ENCODE data around the gene DBF4B. TPM values are rescaled to one million over a fixed set of nuclear protein-coding genes. Genes with fewer than 3 reads are reported as not detected.

Gene DBF4B
- total RNA-seq, 3 donors from 2014 or later: 2.3 to 7.5 (median 3.2) TPM

GRCh38 chr17:44768505-44769142 lies 60.2 kb downstream of the DBF4B start:
- H3K4me1 ChIP-seq: no peaks in the 10 kb centered on the region
- intact Hi-C loops (cut with DNase I; ENCODE audit: low total_unique reads): no loop called here
- H3K36me3 ChIP-seq: no peaks in the 10 kb centered on the region
- no peak for DNase-seq (ENCODE audit: low spot score in 2 of 2)
- peaks cover 0 to 6% of the 10 kb centered on the region in 2 donors for H3K27me3 ChIP-seq
- no peak for TF ChIP-seq CTCF (IDR thresholded peaks at IDR 0.05)
- no peaks in the 10 kb centered on the region for H3K9me3 ChIP-seq
- H3K27ac ChIP-seq: no peak overlapping the region
- H3K4me3 ChIP-seq: no peak overlapping the region

GRCh38 chr17:44769230-44769629 lies 60.8 kb downstream of the DBF4B start:
- Histone ChIP-seq H3K4me1 (no peaks in the 10 kb centered on the region), H3K4me3 (no peak overlapping the region), H3K9me3 (no peaks in the 10 kb centered on the region), H3K27ac (no peak overlapping the region), H3K36me3 (no peaks in the 10 kb centered on the region), H3K27me3 (peaks cover 0 to 6% of the 10 kb centered on the region in 2 donors)
- DNase-seq (ENCODE audit: low spot score in 2 of 2): no peak
- intact Hi-C loops (cut with DNase I; ENCODE audit: low total_unique reads): no loop called here
- no peak for TF ChIP-seq POLR2A (IDR thresholded peaks at IDR 0.05)
- TF ChIP-seq CTCF (IDR thresholded peaks at IDR 0.05): no peak
- no peak for TF ChIP-seq POLR2AphosphoS5 (IDR thresholded peaks at IDR 0.05)

- Histone ChIP-seq H3K36me3 (no peaks in the 10 kb centered on the region), H3K4me1 (no peaks in the 10 kb centered on the region), H3K4me3 (no peak overlapping the region), H3K27me3 (peaks cover 0 to 6% of the 10 kb centered on the region in 2 donors), H3K27ac (no peak overlapping the region), H3K9me3 (no peaks in the 10 kb centered on the region)
- no peak for DNase-seq (ENCODE audit: low spot score in 2 of 2)
- TF ChIP-seq POLR2AphosphoS5 (IDR thresholded peaks at IDR 0.05): no peak
- no peak for TF ChIP-seq POLR2A (IDR thresholded peaks at IDR 0.05)
- TF ChIP-seq CTCF (IDR thresholded peaks at IDR 0.05): no peak
- intact Hi-C loops (cut with DNase I; ENCODE audit: low total_unique reads): loop anchor here (5.0 kb wide), 1 partner anchor 103 kb away; no protein-coding TSS in a partner anchor
Observed at GRCh38 chr17:44769647-44770084, 61.2 kb downstream of the DBF4B start.

- no peaks in the 10 kb centered on the region for H3K9me3 ChIP-seq
- H3K27me3 ChIP-seq: peaks cover 0 to 6% of the 10 kb centered on the region in 2 donors
- H3K4me1 ChIP-seq: no peaks in the 10 kb centered on the region
- DNase-seq (ENCODE audit: low spot score in 2 of 2): no peak
- no peak overlapping the region for H3K4me3 ChIP-seq
- H3K27ac ChIP-seq: no peak overlapping the region
- H3K36me3 ChIP-seq: no peaks in the 10 kb centered on the region
- intact Hi-C loops (cut with DNase I; ENCODE audit: low total_unique reads): loop anchor here (5.0 kb wide), 1 partner anchor 102 kb away; no protein-coding TSS in a partner anchor
- TF ChIP-seq POLR2A (IDR thresholded peaks at IDR 0.05) (no peak), CTCF (IDR thresholded peaks at IDR 0.05) (no peak), POLR2AphosphoS5 (IDR thresholded peaks at IDR 0.05) (no peak)
Observed at GRCh38 chr17:44770166-44770925, 61.9 kb downstream of the DBF4B start.
